CD4-positive, CD25-positive, alpha-beta regulatory T cell (primary cell): ENCODE measurements around the gene FTH1. TPM values are rescaled to one million over a fixed set of nuclear protein-coding genes. Genes with fewer than 3 reads are reported as not detected.

Source experiments
- ATAC-seq, 2 donors: fragments of 150-1000 bp; cut with Tn5 transposase; one replicate each; pipeline ENCODE4 v1.10.0; 2021; ENCODE audit warnings: low read depth in 2 of 2, moderate number of reproducible peaks in 2 of 2, moderate library complexity in 1 of 2
- DNase-seq, 3 donors: peaks; one replicate each; pipeline versions ENCODE4 v3.0.0 to v3.0.0-alpha.2; 2012 to 2022; ENCODE audit warnings: mixed read lengths in 1 of 3
- H3K27ac ChIP-seq: one replicate; pipeline ENCODE4 v1.7.0; 2013; ENCODE audit warnings: mild to moderate bottlenecking, low read length; ENCODE audit not compliant: insufficient read depth, poor library complexity, severe bottlenecking
- H3K27me3 ChIP-seq: one replicate; pipeline ENCODE4 v1.7.0; 2013; ENCODE audit warnings: low read length; ENCODE audit not compliant: control insufficient read depth, insufficient read depth
- H3K36me3 ChIP-seq: one replicate; pipeline ENCODE4 v1.7.0; 2013; ENCODE audit warnings: mild to moderate bottlenecking, low read length, moderate library complexity; ENCODE audit not compliant: control insufficient read depth, insufficient read depth
- H3K4me1 ChIP-seq: 2 replicates; pipeline ENCODE4 v1.7.0; 2013; ENCODE audit warnings: mild to moderate bottlenecking, low read length; ENCODE audit not compliant: insufficient read depth, control insufficient read depth, poor library complexity, severe bottlenecking
- H3K4me3 ChIP-seq: one replicate; pipeline ENCODE4 v1.7.0; 2013; ENCODE audit warnings: low read depth, mild to moderate bottlenecking, low read length, moderate library complexity
- H3K9me3 ChIP-seq, 2 experiments: 1 replicate in 1 of 2; 2 replicates in 1 of 2; pipeline ENCODE4 v1.7.0; 2013; ENCODE audit warnings: low read length in 2 of 2, mild to moderate bottlenecking in 1 of 2, moderate library complexity in 1 of 2; ENCODE audit not compliant: control insufficient read depth in 2 of 2
- H3K27ac Mint-ChIP-seq, 3 donors: one replicate each; pipeline ENCODE4 v1.8.0; 2020 to 2022; ENCODE audit warnings: mild to moderate bottlenecking in 3 of 3, mixed read lengths in 3 of 3, moderate library complexity in 2 of 3
- H3K27me3 Mint-ChIP-seq: one replicate; pipeline ENCODE4 v1.8.0; 2022; ENCODE audit warnings: mild to moderate bottlenecking, mixed read lengths
- H3K36me3 Mint-ChIP-seq: one replicate; pipeline ENCODE4 v1.8.0; 2020; ENCODE audit warnings: mixed read lengths
- H3K4me1 Mint-ChIP-seq, 4 donors: one replicate each; pipeline ENCODE4 v1.8.0; 2020 to 2022; ENCODE audit warnings: mixed read lengths in 4 of 4, mild to moderate bottlenecking in 1 of 4
- H3K4me3 Mint-ChIP-seq, 4 donors: one replicate each; pipeline ENCODE4 v1.8.0; 2020 to 2022; ENCODE audit warnings: mild to moderate bottlenecking in 4 of 4, mixed read lengths in 4 of 4, moderate library complexity in 3 of 4
- H3K9me3 Mint-ChIP-seq, 7 donors: one replicate each; pipeline ENCODE4 v1.8.0; 2020 to 2022; ENCODE audit warnings: mixed read lengths in 7 of 7, mild to moderate bottlenecking in 3 of 7, moderate library complexity in 2 of 7
- polyA plus RNA-seq, 4 donors: library from polyadenylated mRNA; unstranded; fragments of 300-500 nt; fragmentation: Illumina TruSeq; gene quantifications; one replicate each; pipeline ENCODE4 v1.2.3, GENCODE V29; 2021
- total RNA-seq: library from RNA; stranded (reverse); gene quantifications from one replicate; pipeline ENCODE4 v1.2.3, GENCODE V29; 2022

Gene FTH1
- total and polyA plus RNA-seq, 5 donors from 2014 or later, result 2,525 to 3,518 (median 3,282) TPM

DNA sequence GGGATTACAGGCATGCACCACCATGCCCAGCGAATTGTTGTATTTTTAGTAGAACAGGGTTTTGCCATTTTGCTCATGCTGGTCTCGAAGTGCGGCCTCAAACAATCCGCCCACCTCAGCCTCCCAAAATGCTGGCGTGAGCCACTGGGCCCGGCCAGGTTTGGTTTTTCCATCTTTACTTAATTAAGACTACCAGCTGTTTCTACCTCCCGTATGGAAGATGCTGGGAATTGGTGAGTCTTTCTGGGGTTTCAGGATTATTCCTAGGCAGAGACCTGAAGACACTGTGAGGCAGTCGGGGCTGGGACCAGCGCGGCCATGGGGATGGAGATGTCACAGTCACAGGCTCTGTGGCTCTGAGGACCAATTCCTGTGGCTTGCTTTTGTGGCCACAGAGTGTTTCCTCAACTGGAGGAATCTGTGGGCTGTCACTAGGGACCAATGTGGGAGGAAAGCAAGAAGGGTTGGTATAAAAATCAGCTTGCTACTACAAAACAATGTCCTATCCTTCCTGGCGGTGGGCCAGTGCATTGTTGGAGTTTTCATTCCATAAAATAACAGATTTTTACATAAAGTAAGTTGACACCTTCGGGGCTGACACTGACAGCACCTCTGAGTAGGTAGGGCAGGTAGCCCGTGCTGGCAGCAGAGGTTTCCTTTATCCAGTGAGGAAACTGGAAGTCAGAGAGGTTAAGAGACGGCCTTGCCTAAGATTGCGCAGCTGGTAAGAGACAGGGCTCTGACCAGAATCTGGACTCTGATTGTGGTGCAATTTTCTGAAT lies 8.4 kb upstream of the FTH1 start:
- Mint-ChIP-seq H3K27me3 (no peaks in the 10 kb centered on the region), H3K36me3 (peaks cover under 1% of the 10 kb centered on the region), H3K27ac (peak overlapping the region in 1 of 3 donors; percentile 65), H3K9me3 (peaks cover 0 to 2% (median 0%) of the 10 kb centered on the region in 7 donors), H3K4me3 (peak overlapping the region in 1 of 4 donors; percentile 38), H3K4me1 (peaks cover 0 to 19% (median 18%) of the 10 kb centered on the region in 4 donors)
- no peak overlapping the region for H3K4me3 ChIP-seq
- no peaks in the 10 kb centered on the region for H3K9me3 ChIP-seq
- H3K27ac ChIP-seq, result no peak overlapping the region
- DNase-seq (no peak), ATAC-seq (no peak)
- H3K27me3 ChIP-seq, result no peaks in the 10 kb centered on the region
- H3K4me1 ChIP-seq, result peaks cover 6% of the 10 kb centered on the region
- no peaks in the 10 kb centered on the region for H3K36me3 ChIP-seq

DNA sequence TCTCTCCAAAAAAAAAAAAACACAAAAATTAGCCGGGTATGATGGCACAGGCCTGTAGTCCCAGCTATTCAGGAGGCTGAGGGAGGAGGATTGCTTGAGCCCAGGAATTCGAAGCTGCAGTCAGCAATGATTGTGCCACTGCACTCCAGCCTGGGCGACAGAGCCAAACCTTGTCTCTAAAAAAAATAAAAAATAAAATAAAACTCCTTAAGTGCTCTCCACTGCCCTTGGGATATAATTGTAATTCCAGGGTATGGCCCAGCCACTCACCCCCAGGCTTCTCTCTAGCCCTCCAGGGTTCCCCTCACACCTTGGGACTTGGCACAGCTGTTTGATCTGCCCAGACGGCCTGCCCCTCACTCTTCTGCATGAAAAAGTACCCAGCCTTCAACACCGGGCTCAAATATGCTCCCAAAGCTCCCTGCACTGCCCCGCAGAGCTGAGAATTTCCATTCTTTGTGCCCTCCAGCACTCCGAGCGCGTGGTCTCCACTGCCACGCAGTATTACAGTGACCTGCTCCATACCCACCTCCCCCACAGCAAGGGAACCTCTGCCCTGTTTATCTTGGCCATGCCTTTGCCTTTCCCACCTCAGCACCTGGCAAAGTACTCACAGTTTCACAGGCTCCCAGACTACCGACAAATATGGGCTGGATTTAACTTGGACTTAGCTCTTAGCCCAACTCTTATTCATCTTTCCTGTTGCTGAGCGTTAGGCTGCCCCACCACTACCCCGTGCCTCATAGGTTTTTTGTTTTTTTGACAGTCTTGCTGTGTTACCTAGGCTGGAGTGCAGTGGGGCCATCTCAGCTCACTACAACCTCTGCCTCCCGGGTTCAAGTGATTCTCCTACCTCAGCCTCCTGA lies 7.6 kb upstream of the FTH1 start:
- peak overlapping the region in 1 of 3 donors; percentile 43 for H3K27ac Mint-ChIP-seq
- peak overlapping the region in 1 of 4 donors; percentile 38 for H3K4me3 Mint-ChIP-seq
- no peak overlapping the region for H3K27ac ChIP-seq

GRCh38 chr11:61973476-61974162 lies 6.2 kb upstream of the FTH1 start:
- no peak overlapping the region for H3K4me3 Mint-ChIP-seq
- H3K4me1 ChIP-seq, result peaks cover 7% of the 10 kb centered on the region
- H3K9me3 ChIP-seq, result no peaks in the 10 kb centered on the region
- no peaks in the 10 kb centered on the region for H3K36me3 Mint-ChIP-seq
- H3K9me3 Mint-ChIP-seq, result peaks cover 0 to 2% (median 0%) of the 10 kb centered on the region in 7 donors
- no peaks in the 10 kb centered on the region for H3K36me3 ChIP-seq
- H3K27me3 ChIP-seq, result no peaks in the 10 kb centered on the region
- H3K4me3 ChIP-seq, result no peak overlapping the region
- H3K27me3 Mint-ChIP-seq, result no peaks in the 10 kb centered on the region
- ATAC-seq (no peak), DNase-seq (no peak)
- peak overlapping the region in 1 of 3 donors; percentile 65 for H3K27ac Mint-ChIP-seq
- peaks cover 6 to 31% (median 28%) of the 10 kb centered on the region in 4 donors for H3K4me1 Mint-ChIP-seq
- no peak overlapping the region for H3K27ac ChIP-seq

More for the DNA sequence above, 7.6 kb upstream of the FTH1 start:
- Mint-ChIP-seq H3K27me3 (no peaks in the 10 kb centered on the region), H3K4me1 (peaks cover 4 to 23% (median 20%) of the 10 kb centered on the region in 4 donors), H3K9me3 (peaks cover 0 to 2% (median 0%) of the 10 kb centered on the region in 7 donors), H3K36me3 (no peaks in the 10 kb centered on the region)
- Histone ChIP-seq H3K9me3 (no peaks in the 10 kb centered on the region), H3K27me3 (no peaks in the 10 kb centered on the region), H3K4me3 (no peak overlapping the region), H3K4me1 (peaks cover 6% of the 10 kb centered on the region), H3K36me3 (no peaks in the 10 kb centered on the region)
- ATAC-seq (no peak), DNase-seq (no peak)

DNA sequence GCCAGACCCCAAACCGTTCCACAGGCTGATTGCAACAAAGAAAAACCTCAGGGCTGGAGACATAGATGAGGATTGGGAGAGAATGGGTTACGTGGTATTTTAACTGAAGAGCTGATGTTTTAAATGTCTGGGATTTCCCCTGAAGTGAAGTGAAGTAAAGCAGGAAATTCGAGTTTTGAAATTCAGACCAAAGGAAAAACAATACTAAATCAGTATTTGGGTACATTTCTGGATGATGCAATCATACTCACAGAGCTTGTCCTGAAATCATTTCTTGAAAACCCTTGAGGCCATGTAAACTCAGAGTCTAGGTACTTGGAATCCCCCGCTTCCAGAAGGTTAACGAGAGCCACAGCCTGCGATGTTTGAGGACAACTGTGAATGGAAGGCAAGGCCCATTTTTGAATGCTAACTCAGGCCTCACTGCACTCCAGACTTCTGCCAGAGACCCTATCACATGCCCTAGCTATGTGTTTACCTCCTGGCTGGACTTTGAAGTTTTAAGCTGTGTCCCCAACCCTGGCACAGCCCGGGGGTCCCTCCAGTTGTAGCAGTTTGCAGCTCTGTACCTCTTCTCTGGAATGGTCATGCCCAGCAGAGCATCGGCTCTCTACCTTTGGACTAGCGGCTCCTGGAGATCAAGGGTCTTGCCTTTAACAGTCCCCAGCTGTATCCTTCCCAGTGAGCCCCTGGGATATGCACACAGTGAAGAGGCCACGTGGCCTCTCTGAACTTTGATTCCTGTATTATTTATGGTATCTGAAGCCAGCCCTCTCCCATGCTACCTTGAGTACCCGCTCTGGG lies 5.4 kb upstream of the FTH1 start:
- Mint-ChIP-seq H3K27me3 (no peaks in the 10 kb centered on the region), H3K4me1 (peaks cover 6 to 31% (median 30%) of the 10 kb centered on the region in 4 donors), H3K4me3 (no peak overlapping the region), H3K9me3 (peaks cover 0 to 2% (median 0%) of the 10 kb centered on the region in 7 donors), H3K36me3 (no peaks in the 10 kb centered on the region), H3K27ac (peak overlapping the region in 2 of 3 donors; percentile 11 to 43)
- H3K27me3 ChIP-seq, result no peaks in the 10 kb centered on the region
- H3K36me3 ChIP-seq, result no peaks in the 10 kb centered on the region
- peaks cover 15% of the 10 kb centered on the region for H3K4me1 ChIP-seq
- no peak overlapping the region for H3K4me3 ChIP-seq
- no peak for DNase-seq
- no peak overlapping the region for H3K27ac ChIP-seq
- ATAC-seq, result no peak
- H3K9me3 ChIP-seq, result no peaks in the 10 kb centered on the region

DNA sequence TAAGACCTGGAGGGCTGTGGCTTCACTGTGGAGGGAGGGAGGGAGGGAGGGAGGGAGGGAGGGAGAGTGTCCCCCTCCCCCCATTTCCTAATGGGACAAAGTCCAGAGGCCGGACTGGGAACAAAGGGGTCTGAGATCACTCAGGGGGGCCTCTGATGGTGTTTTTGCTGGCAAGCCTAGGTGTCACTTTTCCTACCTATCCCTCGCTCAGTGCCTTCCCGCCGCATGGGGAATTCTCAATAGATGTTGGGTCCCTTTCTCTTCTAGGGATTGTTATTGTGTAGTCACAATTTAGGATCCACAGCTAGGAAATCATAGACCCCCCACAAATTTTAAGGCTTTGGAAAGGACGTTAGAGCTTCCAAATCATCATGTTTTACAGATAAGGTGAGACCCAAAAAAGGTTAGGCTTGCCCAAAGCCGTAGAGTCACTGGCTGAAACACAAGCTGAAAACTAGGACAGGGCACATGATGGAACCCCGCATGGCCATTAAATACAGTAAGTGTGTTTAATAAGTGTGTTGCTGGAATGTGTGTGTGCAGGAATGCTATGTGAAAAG lies 4.8 kb upstream of the FTH1 start:
- Mint-ChIP-seq H3K4me1 (peaks cover 6 to 31% (median 30%) of the 10 kb centered on the region in 4 donors), H3K27me3 (no peaks in the 10 kb centered on the region), H3K36me3 (no peaks in the 10 kb centered on the region), H3K9me3 (peaks cover 0 to 2% (median 0%) of the 10 kb centered on the region in 7 donors), H3K4me3 (no peak overlapping the region), H3K27ac (peak overlapping the region in 2 of 3 donors; percentile 11 to 43)
- no peak for DNase-seq
- Histone ChIP-seq H3K4me1 (peaks cover 16% of the 10 kb centered on the region), H3K27me3 (no peaks in the 10 kb centered on the region), H3K9me3 (no peaks in the 10 kb centered on the region), H3K4me3 (no peak overlapping the region), H3K27ac (no peak overlapping the region), H3K36me3 (no peaks in the 10 kb centered on the region)
- ATAC-seq, result no peak

DNA sequence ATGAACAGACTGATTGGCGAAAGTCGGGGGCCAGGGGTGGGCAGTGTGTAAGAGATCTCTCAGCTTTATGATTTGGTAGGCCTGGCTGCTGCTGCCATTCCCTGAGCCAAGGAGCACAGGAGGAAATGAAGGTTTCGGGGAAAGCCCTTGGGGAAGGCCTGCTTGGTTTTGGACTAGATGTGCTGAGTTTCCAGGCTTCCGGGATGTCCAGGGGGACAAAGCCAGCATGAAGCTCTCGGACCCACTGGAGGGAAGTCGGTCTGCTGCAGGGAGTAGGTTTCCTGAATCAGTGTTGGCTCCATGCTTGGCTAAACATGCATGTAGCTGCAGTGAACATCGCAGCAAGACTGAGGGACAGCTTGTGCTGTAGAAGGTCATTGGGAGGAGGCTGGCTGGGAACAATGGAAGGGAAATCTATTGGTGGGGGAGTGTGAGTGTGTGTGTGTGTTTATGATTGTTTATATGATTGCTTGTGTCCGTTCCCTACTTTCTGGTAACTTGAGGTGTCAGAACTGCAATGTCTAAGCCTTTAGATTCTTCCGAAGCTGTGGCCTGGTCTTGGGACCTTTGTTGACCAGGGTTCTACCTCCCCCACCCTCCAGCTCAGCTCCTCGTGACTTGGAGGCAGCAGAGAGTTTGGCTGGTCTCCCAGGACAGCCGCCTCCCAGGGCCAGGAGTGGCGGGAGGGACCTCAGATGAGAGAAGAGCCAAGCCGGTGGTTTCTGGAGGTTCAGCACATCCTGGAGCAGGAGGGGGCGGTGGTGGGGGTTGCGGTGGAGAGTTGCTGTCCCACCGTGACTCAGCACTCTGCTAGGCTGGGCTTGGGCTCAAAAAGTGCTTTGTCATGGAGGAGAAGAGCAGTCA lies 4.0 kb upstream of the FTH1 start:
- Mint-ChIP-seq H3K9me3 (peaks cover 0 to 3% (median 0%) of the 10 kb centered on the region in 7 donors), H3K36me3 (no peaks in the 10 kb centered on the region), H3K4me3 (peak overlapping the region in 2 of 4 donors; percentile 35 to 57), H3K27me3 (peaks cover 5% of the 10 kb centered on the region), H3K4me1 (peaks cover 6 to 35% (median 31%) of the 10 kb centered on the region in 4 donors), H3K27ac (peak overlapping the region in 2 of 3 donors; percentile 63 to 73)
- peak in 1 of 3 donors; percentile 79 for DNase-seq
- H3K27ac ChIP-seq, result no peak overlapping the region
- no peaks in the 10 kb centered on the region for H3K27me3 ChIP-seq
- H3K4me3 ChIP-seq, result no peak overlapping the region
- ATAC-seq, result no peak
- H3K4me1 ChIP-seq, result peaks cover 18% of the 10 kb centered on the region
- no peaks in the 10 kb centered on the region for H3K36me3 ChIP-seq
- no peaks in the 10 kb centered on the region for H3K9me3 ChIP-seq
